ENCODE measurements around the gene CER1.
A peak's percentile ranks its signal among the peaks of the same experiment; 100 is the strongest.

CER1 gene, protein sequence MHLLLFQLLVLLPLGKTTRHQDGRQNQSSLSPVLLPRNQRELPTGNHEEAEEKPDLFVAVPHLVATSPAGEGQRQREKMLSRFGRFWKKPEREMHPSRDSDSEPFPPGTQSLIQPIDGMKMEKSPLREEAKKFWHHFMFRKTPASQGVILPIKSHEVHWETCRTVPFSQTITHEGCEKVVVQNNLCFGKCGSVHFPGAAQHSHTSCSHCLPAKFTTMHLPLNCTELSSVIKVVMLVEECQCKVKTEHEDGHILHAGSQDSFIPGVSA

DNA sequence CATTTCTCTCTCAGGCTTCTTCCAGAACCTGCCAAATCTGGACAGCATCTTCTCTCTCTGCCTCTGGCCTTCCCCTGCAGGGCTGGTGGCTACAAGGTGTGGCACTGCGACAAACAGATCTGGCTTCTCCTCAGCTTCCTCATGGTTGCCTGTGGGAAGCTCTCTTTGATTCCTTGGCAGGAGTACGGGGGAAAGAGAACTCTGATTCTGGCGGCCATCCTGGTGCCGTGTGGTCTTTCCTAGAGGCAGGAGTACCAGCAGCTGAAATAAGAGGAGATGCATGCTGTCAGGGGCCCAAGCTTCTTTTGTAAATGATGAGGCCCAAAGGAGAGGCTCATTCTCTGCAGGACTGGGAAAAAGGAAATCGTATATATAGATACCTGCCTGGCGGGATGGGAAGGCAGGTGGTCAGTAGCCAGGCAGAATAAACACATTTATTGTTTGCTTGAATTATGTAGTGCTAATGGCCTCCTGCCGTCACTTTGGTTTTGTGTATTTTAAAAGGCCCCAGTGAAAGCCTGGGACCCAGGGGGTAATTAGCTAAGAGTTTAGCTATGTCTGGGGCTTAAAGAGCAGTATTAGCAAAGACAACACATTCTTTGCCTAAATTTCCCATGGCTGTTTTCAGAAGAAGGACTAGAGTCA lies at the start of gene CER1:
CER1 (minus strand) TSS at position 343 of the 645 bp plus-strand sequence; CDS start at position 282, 61 bp downstream.
- DNase-seq (ENCODE audit: low spot score), result no peak

- peak; percentile 59 for DNase-seq (ENCODE audit: low spot score)
These were observed 48.1 kb upstream of the CER1 start for GRCh38 chr9:14770592-14770991.

DNA sequence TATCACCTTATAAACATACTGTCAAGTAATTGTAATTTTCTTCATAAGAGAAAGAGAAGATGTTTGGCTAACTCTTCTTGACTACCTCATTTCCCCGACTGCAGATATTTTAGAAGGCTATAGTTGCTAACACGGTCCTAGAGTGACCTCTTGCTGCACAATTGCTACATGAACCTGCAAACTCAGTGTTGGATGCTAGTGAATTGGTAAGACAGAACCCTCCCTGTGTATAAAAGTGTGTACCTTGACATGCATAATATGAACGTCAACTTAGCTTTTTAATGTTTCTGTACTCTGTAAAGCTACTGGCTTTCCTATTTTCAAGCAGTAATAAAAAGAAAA lies 46.7 kb upstream of the CER1 start:
- no peak for DNase-seq (ENCODE audit: low spot score)

DNA sequence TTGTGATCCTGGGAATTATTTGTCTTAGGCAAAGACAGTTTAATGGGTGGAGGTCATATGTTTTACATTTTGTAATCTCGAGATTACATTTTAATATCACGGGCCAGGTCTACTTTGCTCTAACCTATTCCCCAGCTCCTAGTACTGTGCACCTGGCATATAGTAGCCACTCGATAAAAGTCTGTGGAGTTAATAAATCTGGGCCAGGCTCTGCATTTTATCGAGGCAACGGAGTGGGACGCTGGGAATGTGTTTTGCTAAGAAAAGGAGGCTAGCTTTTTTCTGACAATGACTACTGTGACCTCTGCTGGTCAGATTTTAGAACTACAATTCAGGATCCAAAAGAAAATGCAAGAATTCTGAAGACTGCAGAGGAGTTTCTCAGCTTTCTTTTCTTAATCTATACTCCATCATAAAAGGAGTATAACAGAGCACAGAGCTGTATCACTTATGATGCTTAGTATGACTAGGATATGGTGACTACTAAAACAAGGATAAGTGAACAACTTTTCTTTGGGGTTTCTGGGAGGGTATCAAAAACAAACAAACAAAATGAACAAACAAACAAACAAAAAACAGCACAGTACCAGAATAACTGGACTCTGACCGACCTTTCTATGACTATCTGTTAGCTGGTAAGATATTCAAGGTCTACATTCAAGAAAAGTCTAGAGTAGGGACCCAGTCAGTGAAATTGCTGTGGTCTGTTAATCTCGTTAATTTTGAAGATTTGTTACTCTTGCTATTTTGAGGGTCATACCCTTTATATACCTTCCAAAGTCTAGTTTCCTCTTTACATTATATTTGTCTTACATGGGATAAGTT lies 46.1 kb upstream of the CER1 start:
- DNase-seq (ENCODE audit: low spot score), result peak; percentile 57

DNA sequence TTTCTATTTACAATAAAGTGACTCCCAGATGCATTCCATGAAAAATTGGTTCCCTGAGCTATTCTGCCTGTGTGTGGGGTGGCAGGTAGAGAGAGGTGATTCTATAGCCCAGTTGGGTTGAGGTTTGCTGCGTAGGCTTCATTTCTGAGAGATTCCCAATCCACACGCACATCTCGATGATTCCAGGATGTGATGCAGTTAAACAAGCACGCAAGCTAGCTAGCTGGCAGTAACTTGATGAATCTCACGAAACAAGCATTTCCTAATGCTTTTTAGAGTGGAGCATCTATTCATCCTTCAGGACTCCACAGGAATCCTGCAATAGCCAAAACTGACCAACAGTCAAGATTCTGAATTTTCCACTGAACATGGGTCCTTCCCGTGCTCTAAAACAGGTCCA lies 43.8 kb upstream of the CER1 start:
- no peak for DNase-seq (ENCODE audit: low spot score)

DNA sequence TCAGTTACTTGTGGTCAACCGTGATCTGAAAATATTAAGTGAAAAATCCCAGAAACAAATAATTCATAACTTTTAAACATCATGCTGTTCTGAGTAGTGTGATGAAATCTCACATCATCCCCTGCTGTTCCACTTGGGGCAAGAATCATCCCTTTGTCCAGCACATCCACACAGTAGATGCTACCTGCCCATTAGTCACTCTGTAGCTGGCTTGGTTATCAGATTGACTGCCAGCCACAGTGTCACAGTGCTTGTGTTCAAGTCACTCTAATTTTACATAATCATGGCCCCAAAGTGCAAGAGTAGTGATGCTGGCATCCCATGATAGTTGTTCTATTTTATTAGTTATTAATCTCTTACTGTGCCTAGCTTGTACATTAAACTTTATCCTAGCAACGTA lies 39.1 kb upstream of the CER1 start:
- DNase-seq (ENCODE audit: low spot score), result no peak

DNA sequence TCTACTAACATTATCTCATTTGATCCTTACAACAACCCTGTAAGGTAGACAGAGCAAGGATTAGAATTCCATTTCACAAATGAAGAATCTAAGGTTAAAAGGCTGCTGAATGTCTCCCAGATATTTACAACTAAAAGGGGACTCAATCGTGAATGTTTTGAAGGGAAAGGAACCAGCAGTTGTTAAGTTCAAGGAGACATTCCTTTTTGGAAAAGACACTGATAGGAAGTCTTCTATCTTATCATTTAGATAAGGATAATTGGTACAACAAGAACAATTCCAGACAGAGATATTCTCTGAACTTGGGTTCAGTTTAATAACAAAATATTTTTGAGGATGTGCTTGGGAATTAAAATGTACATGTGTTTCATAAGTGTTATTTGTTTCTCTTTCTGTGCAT lies 37.5 kb upstream of the CER1 start:
- no peak for DNase-seq (ENCODE audit: low spot score)

GRCh38 chr9:14756291-14756690 lies 33.8 kb upstream of the CER1 start:
- DNase-seq (ENCODE audit: low spot score), result no peak

GRCh38 chr9:14752871-14753270 lies 30.3 kb upstream of the CER1 start:
- DNase-seq (ENCODE audit: low spot score), result no peak

GRCh38 chr9:14752271-14752670 lies 29.7 kb upstream of the CER1 start:
- DNase-seq (ENCODE audit: low spot score), result no peak

DNA sequence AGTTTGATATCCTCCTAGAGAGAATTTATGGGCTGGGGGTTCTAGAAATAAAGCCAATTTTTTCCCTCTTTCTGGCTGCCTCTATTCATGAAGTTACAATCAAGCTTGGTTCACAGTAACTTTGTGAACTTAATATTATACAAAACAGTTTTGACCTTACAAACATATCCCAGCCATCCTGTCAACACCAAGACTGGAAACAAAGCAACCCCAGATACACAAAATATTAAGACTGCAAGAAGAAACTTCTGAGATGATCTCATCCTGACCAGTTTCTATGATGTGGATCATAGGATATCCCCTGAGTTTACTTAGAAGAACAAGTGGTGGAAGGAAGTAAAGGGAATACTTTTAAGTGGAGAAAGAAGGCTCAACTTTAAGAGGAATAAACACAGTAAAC lies 28.3 kb upstream of the CER1 start:
- DNase-seq (ENCODE audit: low spot score), result no peak

GRCh38 chr9:14749741-14750211 lies 27.2 kb upstream of the CER1 start:
- no peak for DNase-seq (ENCODE audit: low spot score)

GRCh38 chr9:14748373-14748772 lies 25.8 kb upstream of the CER1 start:
- no peak for DNase-seq (ENCODE audit: low spot score)

GRCh38 chr9:14747111-14747510 lies 24.6 kb upstream of the CER1 start:
- DNase-seq (ENCODE audit: low spot score), result no peak

- no peak for DNase-seq (ENCODE audit: low spot score)
These were observed 24.1 kb upstream of the CER1 start for GRCh38 chr9:14746626-14747025.

- no peak for DNase-seq (ENCODE audit: low spot score)
These were observed 22.2 kb upstream of the CER1 start for GRCh38 chr9:14744768-14745167.

DNA sequence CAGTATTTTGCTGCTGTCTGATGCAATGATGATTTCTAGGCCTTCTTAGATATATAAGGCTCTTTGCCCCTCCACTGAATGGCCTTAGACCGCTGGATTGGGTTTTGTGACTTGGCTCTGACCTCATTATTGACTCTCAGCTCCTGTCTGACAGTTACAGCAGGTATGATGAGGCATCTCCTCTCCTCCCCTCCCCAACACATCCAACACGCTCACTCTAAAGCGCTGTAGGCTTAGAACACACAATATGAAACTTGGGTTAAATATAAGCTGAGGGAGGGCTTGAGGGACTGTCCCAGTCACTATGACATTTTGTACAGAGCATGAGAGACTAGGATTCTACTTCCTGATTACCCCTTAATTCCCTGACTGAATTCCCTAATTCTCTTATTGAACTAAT lies 18.8 kb upstream of the CER1 start:
- no peak for DNase-seq (ENCODE audit: low spot score)

DNA sequence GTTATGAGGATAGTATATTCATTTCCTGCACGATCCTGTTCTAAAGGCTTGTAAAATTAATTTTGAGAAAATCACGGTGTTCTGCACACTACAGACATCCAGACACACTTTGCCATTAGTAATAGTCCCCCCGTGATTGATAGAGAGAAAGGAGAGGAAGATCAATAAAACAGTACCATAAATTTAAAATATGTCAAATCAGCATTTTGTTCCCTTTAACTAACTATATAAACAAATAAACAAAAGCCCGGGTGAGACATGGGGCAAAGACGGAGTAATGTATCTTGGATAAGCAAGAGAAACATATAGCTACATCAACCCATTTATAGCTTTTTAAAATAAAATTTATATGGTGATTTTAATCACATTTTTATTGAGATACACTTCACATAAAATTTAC lies 10.6 kb upstream of the CER1 start:
- DNase-seq (ENCODE audit: low spot score), result no peak

- DNase-seq (ENCODE audit: low spot score), result no peak
These were observed 8.9 kb upstream of the CER1 start for GRCh38 chr9:14731294-14731981.

GRCh38 chr9:14730461-14730898 lies 7.9 kb upstream of the CER1 start:
- no peak for DNase-seq (ENCODE audit: low spot score)

DNA sequence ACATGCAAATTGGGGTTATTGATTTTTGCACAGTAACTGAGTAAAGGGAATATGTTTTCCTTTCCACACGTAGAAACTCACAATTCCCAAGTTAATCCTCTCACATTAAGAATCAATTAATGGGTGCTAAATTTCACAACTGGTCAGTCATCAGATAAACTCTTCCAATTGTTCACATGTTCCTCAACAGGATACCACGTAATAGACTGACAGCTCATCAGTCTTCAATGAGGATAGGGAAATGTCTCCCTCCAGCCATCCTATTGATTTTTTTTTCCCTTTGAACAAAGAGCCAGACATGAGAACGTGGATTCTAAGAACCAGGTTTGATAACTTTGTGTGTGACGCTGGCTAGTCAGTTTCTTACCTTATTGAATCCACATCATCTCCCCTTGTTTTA lies 768 bp upstream of the CER1 start:
- DNase-seq (ENCODE audit: low spot score), result no peak

DNA sequence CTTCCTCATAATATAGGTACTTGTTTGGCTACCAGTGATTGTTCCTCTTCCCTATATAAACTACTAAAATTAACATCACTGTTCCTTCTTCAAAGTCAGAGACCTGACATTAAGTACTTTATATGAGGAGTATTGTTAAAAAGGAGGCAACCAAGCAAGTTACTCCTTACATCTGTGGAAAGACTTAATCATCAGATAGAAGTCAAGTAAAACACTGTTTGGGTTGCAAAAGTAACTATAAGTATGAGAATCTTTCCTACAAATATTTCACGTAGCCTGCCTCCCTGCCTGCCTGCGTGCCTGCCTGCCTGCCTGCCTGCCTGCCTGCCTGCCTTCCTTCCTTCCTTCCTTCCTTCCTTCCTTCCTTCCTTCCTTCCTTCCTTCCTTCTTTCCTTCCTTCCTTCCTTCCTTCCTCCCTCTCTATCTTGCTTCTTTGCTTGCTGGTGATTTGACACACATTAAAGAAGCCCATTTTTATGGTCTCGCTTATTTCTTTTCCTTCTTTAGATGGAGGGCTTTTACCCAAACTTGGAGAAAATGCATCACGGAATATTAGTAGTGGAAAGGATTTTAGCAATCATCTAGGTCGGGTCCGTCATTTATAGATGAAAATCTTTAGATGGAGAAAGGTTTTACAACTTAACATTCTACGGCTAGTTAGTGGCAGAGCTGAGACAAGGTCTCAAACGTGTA lies 3.2 kb downstream of the CER1 start:
- DNase-seq (ENCODE audit: low spot score), result no peak
